H9 (cell line): ENCODE measurements around the gene MITF. TPM values are rescaled to one million over a fixed set of nuclear protein-coding genes. Genes with fewer than 3 reads are reported as not detected.

Experiments used
- DNase-seq: peaks from one replicate; pipeline ENCODE4 v3.0.0-alpha.2; 2017
- H2AFZ ChIP-seq: one replicate; pipeline ENCODE4 v1.6.1; 2013; ENCODE audit warnings: mild to moderate bottlenecking, low read length, control low read depth, moderate library complexity
- H2AK5ac ChIP-seq: 2 replicates; pipeline ENCODE4 v1.6.1; 2013; ENCODE audit warnings: low read length, control low read depth, mixed read lengths; ENCODE audit not compliant: insufficient read length
- H2BK120ac ChIP-seq: one replicate; pipeline ENCODE4 v1.6.1; 2013; ENCODE audit warnings: low read depth, mild to moderate bottlenecking, low read length, control low read depth, inconsistent platforms; ENCODE audit not compliant: poor library complexity, severe bottlenecking
- H2BK12ac ChIP-seq: 2 replicates; pipeline ENCODE4 v1.6.1; 2013; ENCODE audit warnings: low read length, control low read depth, mixed read lengths, low read depth; ENCODE audit not compliant: insufficient read length
- H2BK15ac ChIP-seq: 2 replicates; pipeline ENCODE4 v1.6.1; 2013; ENCODE audit warnings: low read depth, low read length, control low read depth
- H2BK20ac ChIP-seq: one replicate; pipeline ENCODE4 v1.6.1; 2013; ENCODE audit warnings: low read depth, mild to moderate bottlenecking, low read length, control low read depth, inconsistent platforms; ENCODE audit not compliant: poor library complexity, severe bottlenecking
- H2BK5ac ChIP-seq: 2 replicates; pipeline ENCODE4 v1.6.1; 2013; ENCODE audit warnings: low read length, control low read depth, mixed read lengths; ENCODE audit not compliant: insufficient read length
- H3K14ac ChIP-seq: 2 replicates; pipeline ENCODE4 v1.6.1; 2013; ENCODE audit warnings: low read length, control low read depth; ENCODE audit not compliant: insufficient read depth
- H3K18ac ChIP-seq: 2 replicates; pipeline ENCODE4 v1.6.1; 2013; ENCODE audit warnings: low read depth, mild to moderate bottlenecking, mixed read lengths, low read length, control low read depth; ENCODE audit not compliant: insufficient read length
- H3K23ac ChIP-seq: 2 replicates; pipeline ENCODE4 v1.6.1; 2013; ENCODE audit warnings: low read length, control low read depth, mixed read lengths, low read depth; ENCODE audit not compliant: insufficient read length
- H3K23me2 ChIP-seq: 2 replicates; pipeline ENCODE4 v1.6.1; 2013; ENCODE audit warnings: low read depth, mild to moderate bottlenecking, mixed read lengths, low read length, control low read depth; ENCODE audit not compliant: insufficient read length, poor library complexity, severe bottlenecking
- H3K27ac ChIP-seq: 2 replicates; pipeline ENCODE4 v1.5.1; 2013; ENCODE audit warnings: low read length, control low read depth, mixed read lengths, low read depth; ENCODE audit not compliant: insufficient read length
- H3K27me3 ChIP-seq: 2 replicates; pipeline ENCODE4 v1.6.1; 2013; ENCODE audit warnings: low read length, control low read depth, inconsistent platforms; ENCODE audit not compliant: insufficient read depth
- H3K4ac ChIP-seq: 2 replicates; pipeline ENCODE4 v1.6.1; 2013; ENCODE audit warnings: low read depth, mild to moderate bottlenecking, control low read depth, inconsistent platforms, low read length, moderate library complexity
- H3K4me1 ChIP-seq: 2 replicates; pipeline ENCODE4 v1.6.1; 2013; ENCODE audit warnings: low read length, control low read depth, inconsistent platforms; ENCODE audit not compliant: insufficient read depth
- H3K4me2 ChIP-seq: 2 replicates; pipeline ENCODE4 v1.6.1; 2013; ENCODE audit warnings: low read length, control low read depth, mixed read lengths; ENCODE audit not compliant: insufficient read length, insufficient read depth
- H3K56ac ChIP-seq: 2 replicates; pipeline ENCODE4 v1.6.1; 2013; ENCODE audit warnings: low read depth, mild to moderate bottlenecking, mixed read lengths, low read length, control low read depth; ENCODE audit not compliant: insufficient read length
- H3K79me1 ChIP-seq: 2 replicates; pipeline ENCODE4 v1.6.1; 2013; ENCODE audit warnings: low read depth, mild to moderate bottlenecking, moderate library complexity, low read length, control low read depth, inconsistent platforms; ENCODE audit not compliant: insufficient read depth, poor library complexity, severe bottlenecking
- H3K79me2 ChIP-seq: 2 replicates; pipeline ENCODE4 v1.6.1; 2013; ENCODE audit warnings: low read length, control low read depth, inconsistent platforms; ENCODE audit not compliant: insufficient read depth
- H3K9ac ChIP-seq: 2 replicates; pipeline ENCODE4 v1.6.1; 2013; ENCODE audit warnings: low read length, control low read depth, mixed read lengths; ENCODE audit not compliant: insufficient read length; ENCODE audit errors: extremely low read depth
- H3K9me3 ChIP-seq: one replicate; pipeline ENCODE4 v1.6.1; 2013; ENCODE audit warnings: low read depth, low read length, inconsistent platforms; ENCODE audit not compliant: control insufficient read depth
- H3T11ph ChIP-seq: one replicate; pipeline ENCODE4 v1.6.1; 2013; ENCODE audit warnings: mild to moderate bottlenecking, low read length, control low read depth, inconsistent platforms
- H4K20me1 ChIP-seq: one replicate; pipeline ENCODE4 v1.6.1; 2013; ENCODE audit not compliant: control insufficient read depth, insufficient read length, insufficient read depth
- H4K5ac ChIP-seq: 2 replicates; pipeline ENCODE4 v1.6.1; 2013; ENCODE audit warnings: low read depth, mild to moderate bottlenecking, mixed read lengths, low read length, control low read depth; ENCODE audit not compliant: insufficient read length
- H4K8ac ChIP-seq: replicated peaks from 2 replicates; pipeline ENCODE4 v1.6.1; 2013; ENCODE audit warnings: low read length, control low read depth, mixed read lengths, low read depth; ENCODE audit not compliant: insufficient read length
- H4K91ac ChIP-seq: 2 replicates; pipeline ENCODE4 v1.6.1; 2013; ENCODE audit warnings: low read depth, mild to moderate bottlenecking, moderate library complexity, mixed read lengths, low read length, control low read depth; ENCODE audit not compliant: insufficient read length
- H3K27ac Mint-ChIP-seq, 3 experiments: 2 replicates in 2 of 3; 3 replicates in 1 of 3; pipeline ENCODE4 v1.8.0; 2020 to 2021; ENCODE audit warnings: mixed read lengths in 3 of 3, mild to moderate bottlenecking in 1 of 3, moderate library complexity in 1 of 3
- H3K27me3 Mint-ChIP-seq: 2 replicates; pipeline ENCODE4 v1.8.0; 2021; ENCODE audit warnings: low read depth, mild to moderate bottlenecking, moderate library complexity, mixed read lengths
- H3K36me3 Mint-ChIP-seq, 3 experiments: 2 replicates in 2 of 3; 3 replicates in 1 of 3; pipeline ENCODE4 v1.8.0; 2020 to 2021; ENCODE audit warnings: low read depth in 3 of 3, mixed read lengths in 3 of 3; ENCODE audit not compliant: insufficient read depth in 1 of 3
- H3K4me1 Mint-ChIP-seq, 2 experiments: 2 replicates each; pipeline ENCODE4 v1.8.0; 2020; ENCODE audit warnings: mixed read lengths in 2 of 2
- H3K4me3 Mint-ChIP-seq, 2 experiments: 2 replicates in 1 of 2; 3 replicates in 1 of 2; pipeline ENCODE4 v1.8.0; 2020 to 2021; ENCODE audit warnings: mild to moderate bottlenecking in 2 of 2, mixed read lengths in 2 of 2, moderate library complexity in 1 of 2
- H3K9me3 Mint-ChIP-seq, 2 experiments: 2 replicates in 1 of 2; 3 replicates in 1 of 2; pipeline ENCODE4 v1.8.0; 2020; ENCODE audit warnings: mild to moderate bottlenecking in 2 of 2, mixed read lengths in 2 of 2, moderate library complexity in 1 of 2
- CTCF ChIP-seq: fragments of 200-600 bp; sonication (generic); conservative IDR thresholded peaks from 3 replicates; pipeline ENCODE4 v1.8.0; 2021; ENCODE audit warnings: antibody characterized with exemption, mild to moderate bottlenecking
- WGBS: extraction: QIAGEN DNeasy Blood & Tissue Kit; methylation state at CpG from one replicate; pipeline ENCODE4 v1.1.7; 2013; ENCODE audit warnings: missing lambda C conversion rate, low lambda C conversion rate, mixed read lengths; ENCODE audit not compliant: insufficient read length; ENCODE audit errors: extremely low coverage; 5-methylcytosine and 5-hydroxymethylcytosine counted together
- total RNA-seq: library from RNA; stranded (reverse); gene quantifications from 2 replicates; pipeline ENCODE4 v1.2.1, GENCODE V29; 2021

The MITF gene
- total RNA-seq, 1 experiment from 2014 or later = 0.81 TPM

DNA sequence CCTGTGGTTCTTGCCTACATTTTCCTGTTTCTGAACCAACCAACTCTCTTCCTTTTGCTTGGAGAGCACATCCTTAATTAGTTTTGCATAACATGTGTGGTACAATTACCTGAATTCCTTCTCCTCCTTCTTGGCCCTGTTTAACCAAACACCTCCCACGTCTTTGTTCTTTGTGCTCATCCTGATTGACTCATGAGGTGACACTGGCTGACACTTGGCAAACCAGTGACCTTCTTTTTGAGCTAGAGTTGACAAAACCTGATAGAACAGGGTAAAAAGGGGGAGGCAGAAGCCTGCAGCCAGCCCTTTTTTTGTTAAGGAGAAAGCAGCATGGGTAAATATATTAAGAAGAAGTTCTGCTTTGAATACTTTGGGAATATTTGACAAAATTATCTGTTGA lies 161.1 kb downstream of the MITF start:
- Mint-ChIP-seq H3K4me3 (no peak overlapping the region), H3K27ac (no peak overlapping the region; a peak in 1 of 7 replicates), H3K27me3 (no peaks in the 10 kb centered on the region), H3K9me3 (no peaks in the 10 kb centered on the region), H3K4me1 (peaks cover 3 to 5% of the 10 kb centered on the region in 2 experiments; a peak in 1 of 4 replicates), H3K36me3 (no peaks in the 10 kb centered on the region)
- H4K20me1 ChIP-seq = no peaks in the 10 kb centered on the region
- no peak overlapping the region for H3K14ac ChIP-seq
- H2BK20ac ChIP-seq = no peak overlapping the region
- no CpG with 5 or more reads among the region's 1 CpG for WGBS
- no peak for DNase-seq
- H3K4ac ChIP-seq = no peak overlapping the region
- no peaks in the 10 kb centered on the region for H3K23me2 ChIP-seq
- no peaks in the 10 kb centered on the region for H3K79me1 ChIP-seq
- no peak overlapping the region for H2BK120ac ChIP-seq
- H3T11ph ChIP-seq = no peak overlapping the region
- no peak overlapping the region for H3K23ac ChIP-seq
- H2BK12ac ChIP-seq = no peak overlapping the region
- H3K27me3 ChIP-seq = peaks cover 3% of the 10 kb centered on the region; the same call in 1 of the 2 replicates
- H3K27ac ChIP-seq = no peak overlapping the region
- no peak overlapping the region for H4K91ac ChIP-seq
- H3K4me1 ChIP-seq = no peaks in the 10 kb centered on the region
- no peak overlapping the region for H3K56ac ChIP-seq
- no peak overlapping the region for H2BK15ac ChIP-seq
- no peak overlapping the region for H3K9ac ChIP-seq
- no peak overlapping the region for H4K5ac ChIP-seq
- H4K8ac ChIP-seq = no peak overlapping the region
- TF ChIP-seq CTCF = no peak
- no peaks in the 10 kb centered on the region for H3K79me2 ChIP-seq
- H3K4me2 ChIP-seq = no peak overlapping the region
- no peak overlapping the region for H2AFZ ChIP-seq
- H2AK5ac ChIP-seq = no peak overlapping the region
- no peaks in the 10 kb centered on the region for H3K9me3 ChIP-seq
- no peak overlapping the region for H2BK5ac ChIP-seq
- H3K18ac ChIP-seq = no peak overlapping the region
